Ishikawa (cell line): ENCODE measurements around the gene ADISSP.

Experiments used
- CREB1 ChIP-seq: IDR thresholded peaks from 2 replicates; pipeline ENCODE4 v1.6.1; 2012; ENCODE audit warnings: low read depth
- EP300 ChIP-seq: IDR thresholded peaks from 2 replicates; pipeline ENCODE4 v1.6.1; 2012; ENCODE audit warnings: borderline replicate concordance

- TF ChIP-seq EP300 (no peak), CREB1 (no peak)
Observed at GRCh38 chr20:3704087-3704486, 63.5 kb downstream of the ADISSP start.
